Activated T-cell treated with anti-CD3 and anti-CD28 coated beads, Interleukin-2, amount 50 U/mL, for 1 hour (primary cell): ENCODE data around the gene SP6.

Source experiments
- DNase-seq: peaks from one replicate; pipeline ENCODE4 v3.0.0-alpha.2; 2020

The SP6 gene

DNA sequence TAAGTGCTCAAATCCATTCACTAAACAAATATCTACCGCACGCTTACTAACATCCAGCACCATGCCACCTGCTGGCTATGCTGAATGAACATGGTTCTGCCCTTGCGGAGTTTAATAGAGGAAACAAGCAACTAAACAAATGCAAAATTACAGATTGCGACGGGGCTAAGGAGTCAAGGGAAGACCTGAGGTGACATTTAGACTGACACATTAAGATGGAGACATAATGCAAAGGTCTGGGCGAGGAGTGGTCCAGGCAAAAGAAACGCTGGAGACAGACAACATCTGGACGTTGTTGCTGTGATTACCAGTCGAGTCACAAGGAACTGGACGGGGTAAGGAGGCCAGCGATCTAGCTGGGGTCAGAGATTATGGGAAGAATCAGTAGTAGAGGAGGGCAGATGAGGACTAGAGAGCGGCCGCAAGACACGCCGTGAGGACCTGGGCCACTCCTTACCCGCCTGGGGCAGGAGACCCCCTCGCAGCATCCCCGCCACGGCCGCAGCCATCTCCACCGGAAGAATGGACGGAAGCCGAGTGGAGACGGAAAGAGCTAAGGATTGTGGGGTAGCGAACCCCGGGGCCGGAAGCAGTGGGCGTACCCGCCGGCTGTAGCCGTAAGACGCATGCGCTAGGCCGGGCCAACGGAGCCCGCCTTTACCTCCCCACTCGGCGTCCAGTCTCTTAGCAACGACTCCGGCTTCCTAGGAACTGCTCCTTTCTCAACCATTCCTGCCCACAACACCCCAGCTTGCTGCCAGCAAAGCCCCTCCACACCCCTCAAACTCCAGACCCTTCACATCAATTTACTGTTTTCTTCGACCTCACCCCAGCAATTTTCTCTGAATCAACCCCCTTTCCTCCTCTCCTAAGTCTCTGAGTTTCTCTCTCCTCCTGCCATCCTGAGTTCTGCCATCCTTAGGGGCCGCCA lies 19.7 kb downstream of the SP6 start, which contains the start of the genes LRRC46 and MRPL10:
Gene LRRC46 (plus strand): TSS at position 668 of the 931 bp plus-strand sequence. CDS start 320 bp downstream, outside the sequence.
Gene MRPL10 (minus strand): TSS at position 539 of the 931 bp plus-strand sequence. CDS start 30 bp downstream, at position 509.
- peak; percentile 90 for DNase-seq

- no peak for DNase-seq
Measured at GRCh38 chr17:47830396-47831002, 20.5 kb downstream of the SP6 start.

DNA sequence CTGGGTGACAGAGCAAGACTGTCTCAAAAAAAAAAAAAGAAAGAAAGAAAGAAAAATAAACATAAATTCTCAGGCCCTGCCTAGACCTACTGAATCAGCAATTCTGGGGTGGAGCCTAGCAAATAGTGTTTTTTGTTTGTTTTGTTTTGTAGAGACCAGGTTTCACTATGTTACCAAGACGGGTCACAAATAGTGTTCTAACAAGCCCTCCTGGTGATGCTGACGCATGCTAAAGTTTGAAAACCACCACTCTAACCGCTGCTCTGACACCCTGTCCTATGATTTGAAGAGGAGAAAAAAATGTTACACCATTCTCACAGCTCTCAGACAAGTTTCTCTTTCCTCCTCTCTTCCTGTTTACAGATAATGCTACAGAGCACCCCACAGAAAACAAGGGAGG lies 21.1 kb downstream of the SP6 start:
- DNase-seq = no peak

DNA sequence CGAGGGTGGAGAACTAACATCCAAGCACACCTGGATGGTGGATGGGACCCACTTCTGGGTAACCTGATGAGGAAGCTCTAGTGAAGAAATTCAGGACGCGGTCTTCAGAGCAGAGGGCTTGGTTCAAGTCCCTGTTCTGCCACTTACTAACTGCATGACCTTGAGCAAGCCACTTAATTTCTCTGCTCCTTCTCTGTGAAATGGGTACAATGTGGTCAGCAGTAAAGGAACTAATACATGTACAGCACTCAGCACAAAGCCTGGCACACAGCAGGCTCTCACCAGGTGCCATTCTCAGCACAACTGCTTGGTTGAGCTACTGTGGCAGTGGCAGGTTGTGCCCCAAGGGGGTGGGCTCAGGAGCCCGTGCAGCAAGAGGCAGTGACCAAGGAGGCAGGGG lies 27.4 kb downstream of the SP6 start:
- no peak for DNase-seq

DNA sequence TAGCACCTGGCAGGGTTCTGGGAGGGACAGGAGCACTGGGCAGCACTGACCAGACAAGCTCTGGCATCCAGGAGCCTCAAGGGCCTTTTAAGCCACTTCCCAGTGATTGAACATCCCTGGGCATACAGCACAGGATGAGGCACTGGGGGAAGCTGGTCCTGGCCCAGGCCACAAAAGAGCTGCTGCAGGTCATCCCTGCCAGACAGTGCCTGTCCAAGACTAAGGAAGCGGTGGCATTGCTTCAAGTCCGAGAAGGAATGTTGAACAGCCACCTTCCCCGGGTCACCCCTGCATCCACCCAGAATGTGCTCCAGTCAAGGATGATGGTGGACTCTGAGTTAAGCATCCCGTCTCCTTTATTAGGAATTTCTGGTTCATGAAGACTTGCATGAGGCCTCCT lies 28.2 kb downstream of the SP6 start:
- no peak for DNase-seq

- peak; percentile 77 for DNase-seq
Measured at GRCh38 chr17:47821424-47822391, 29.3 kb downstream of the SP6 start, which contains the start of gene OSBPL7. Gene OSBPL7 (minus strand): TSS chr17:47821794. CDS start chr17:47820278, 1,516 bp downstream.

DNA sequence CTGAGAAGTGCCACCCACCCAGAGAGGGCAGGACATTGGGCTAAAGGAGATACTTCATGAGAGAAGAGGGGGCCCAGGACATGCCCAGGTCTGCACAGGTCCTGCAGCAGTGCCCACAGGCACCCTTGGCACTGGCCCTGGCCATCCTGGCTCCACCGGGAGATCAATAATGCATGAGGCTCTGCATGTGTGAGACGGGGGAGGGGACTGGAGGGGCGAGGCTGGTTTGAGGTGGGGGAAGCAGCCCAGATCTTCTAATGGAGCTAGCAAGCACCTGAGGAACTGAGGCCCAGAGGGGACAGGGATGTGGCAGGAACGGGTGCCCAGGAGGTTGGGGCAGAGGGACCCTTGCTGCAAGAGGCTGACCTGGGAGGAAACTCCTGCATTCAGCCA lies 29.9 kb downstream of the SP6 start:
- no peak for DNase-seq

DNA sequence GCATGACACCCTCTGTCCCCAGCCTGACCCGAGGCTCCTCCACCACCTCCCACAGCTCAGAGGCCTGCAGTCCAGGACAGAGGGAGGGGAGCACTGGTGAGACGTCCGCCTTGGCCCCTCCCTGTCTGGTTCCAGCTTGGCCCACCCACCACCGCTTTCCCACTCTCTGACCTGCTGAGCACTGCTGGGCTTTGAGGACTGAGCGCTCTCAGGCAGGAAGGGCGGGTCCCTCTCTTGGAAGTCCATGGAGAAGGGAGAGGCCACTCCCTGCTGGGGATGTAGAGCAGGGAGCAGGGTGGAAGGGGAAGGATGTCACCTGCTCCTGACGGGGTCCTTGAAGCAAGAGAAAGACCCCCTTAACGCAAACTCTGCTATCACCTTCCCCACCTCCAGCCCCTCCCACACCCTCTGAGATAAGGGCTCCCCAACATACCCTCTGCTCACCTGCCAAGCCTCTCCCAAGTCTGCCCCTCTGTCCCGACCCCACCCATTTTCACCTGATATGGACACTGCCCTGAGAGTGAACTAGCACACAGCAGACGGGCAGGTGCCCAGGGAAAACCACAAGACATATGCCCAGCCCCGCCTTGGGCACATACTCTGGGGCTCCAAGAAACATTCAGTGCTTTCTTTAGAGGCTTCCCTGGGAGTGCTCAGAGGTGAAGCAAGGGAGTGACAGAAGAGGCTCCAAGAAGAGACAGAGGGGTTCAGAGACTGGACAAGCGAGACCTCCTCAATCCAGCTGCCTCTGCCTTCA lies 30.8 kb downstream of the SP6 start:
- DNase-seq = no peak

GRCh38 chr17:47819475-47819874 lies 31.5 kb downstream of the SP6 start:
- no peak for DNase-seq

DNA sequence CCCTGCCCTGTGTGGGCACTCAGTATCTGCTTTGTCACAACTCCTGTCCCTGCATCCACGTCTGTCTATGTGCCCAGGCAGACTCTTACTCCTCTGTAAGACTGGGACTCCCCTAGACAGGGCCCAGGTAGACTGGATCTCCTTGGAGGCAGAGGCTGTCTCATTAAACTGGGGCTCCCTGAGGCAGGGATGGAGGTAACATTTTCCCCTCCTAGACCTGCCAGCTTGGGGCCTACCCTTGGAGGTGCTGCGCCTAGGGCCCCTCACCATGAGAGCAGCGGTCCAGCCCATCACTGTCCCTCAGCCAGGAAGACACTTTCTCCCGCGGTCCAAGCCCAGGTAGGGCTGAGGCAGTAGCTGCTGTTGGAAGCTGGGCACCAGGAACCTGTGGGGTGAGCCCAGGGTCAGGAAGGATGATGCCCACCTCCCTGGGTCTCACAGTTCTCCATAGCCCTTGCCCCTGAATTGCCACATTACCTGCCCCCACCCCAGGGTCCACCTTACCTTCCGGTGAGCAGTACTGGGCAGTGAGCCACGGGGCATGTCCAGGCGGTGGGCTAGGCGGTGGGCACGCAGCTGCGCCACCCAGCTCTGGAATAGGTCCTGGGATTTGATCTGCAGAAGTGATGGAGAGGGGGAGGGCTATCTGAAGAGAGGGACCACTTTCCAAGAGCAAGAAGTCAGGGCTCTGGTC lies 32.8 kb downstream of the SP6 start:
- no peak for DNase-seq

DNA sequence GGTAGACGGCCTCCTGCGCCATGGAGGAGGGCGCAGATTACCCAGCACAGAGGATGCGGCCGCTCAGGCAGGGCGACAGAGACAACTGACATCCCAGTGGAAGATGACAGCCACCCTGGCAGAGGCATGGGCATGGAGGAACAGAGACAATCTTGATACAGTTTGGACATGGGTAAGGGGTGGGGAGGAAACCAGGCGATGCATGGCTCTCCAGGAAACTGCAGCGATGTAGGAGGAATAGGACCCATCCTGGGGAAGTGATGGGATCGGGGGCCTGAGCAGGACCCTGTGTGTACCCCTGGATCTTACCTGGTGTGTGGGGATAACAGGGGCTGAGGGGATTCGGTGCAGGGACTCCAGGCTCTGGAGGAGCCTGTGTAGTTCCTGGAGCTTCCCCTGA lies 34.0 kb downstream of the SP6 start:
- DNase-seq = no peak

- no peak for DNase-seq
Measured at GRCh38 chr17:47816111-47816735, 34.7 kb downstream of the SP6 start.

- DNase-seq = no peak
Measured at GRCh38 chr17:47815106-47815918, 35.7 kb downstream of the SP6 start.

DNA sequence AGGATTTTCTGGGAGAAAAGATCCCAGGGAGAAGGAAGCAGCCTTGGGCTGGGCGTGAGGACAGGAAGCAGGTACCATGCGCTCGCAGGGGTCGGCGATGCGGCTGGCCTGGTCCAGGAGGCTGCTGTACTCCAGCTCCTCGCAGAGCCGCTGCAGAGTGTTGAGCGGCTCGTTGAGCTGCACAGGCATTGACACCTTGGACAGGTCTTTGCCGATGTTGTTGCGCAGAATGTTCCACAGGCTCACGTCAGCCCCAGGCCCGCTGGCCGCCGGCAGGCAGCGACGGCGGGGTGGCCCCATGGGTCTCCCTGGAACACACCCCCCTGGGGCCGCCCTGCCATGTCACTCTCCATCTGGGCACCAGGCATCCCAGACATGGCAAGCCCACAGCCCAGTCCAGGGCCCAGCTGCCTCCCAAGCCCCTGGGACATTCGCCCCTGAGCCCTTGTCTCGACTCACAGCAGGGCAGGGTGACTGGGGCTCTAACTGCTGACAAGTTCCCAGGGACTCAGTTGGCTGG lies 37.4 kb downstream of the SP6 start:
- peak; percentile 8 for DNase-seq

DNA sequence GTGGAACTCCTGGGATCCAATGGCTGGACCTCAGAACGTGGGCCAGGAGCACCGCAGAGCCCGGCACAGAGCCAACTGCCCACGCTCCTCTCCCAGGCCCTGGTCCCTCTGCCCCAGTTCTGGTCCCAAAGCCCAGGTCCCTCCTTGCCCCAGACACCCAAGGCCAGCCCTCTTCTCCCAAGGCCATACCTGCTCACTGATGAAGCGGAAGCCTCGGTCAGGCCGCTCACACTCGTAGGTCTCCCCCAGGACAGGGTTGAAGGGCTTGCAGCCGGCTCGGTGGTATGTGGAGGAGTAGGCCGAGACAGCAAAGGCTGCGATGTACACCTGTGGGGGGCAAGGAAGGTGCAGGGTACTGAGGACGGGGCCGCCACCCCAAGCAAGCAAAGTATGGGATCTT lies 37.9 kb downstream of the SP6 start:
- peak; percentile 7 for DNase-seq

- DNase-seq = peak; percentile 8
Measured at GRCh38 chr17:47812146-47812920, 38.6 kb downstream of the SP6 start.

DNA sequence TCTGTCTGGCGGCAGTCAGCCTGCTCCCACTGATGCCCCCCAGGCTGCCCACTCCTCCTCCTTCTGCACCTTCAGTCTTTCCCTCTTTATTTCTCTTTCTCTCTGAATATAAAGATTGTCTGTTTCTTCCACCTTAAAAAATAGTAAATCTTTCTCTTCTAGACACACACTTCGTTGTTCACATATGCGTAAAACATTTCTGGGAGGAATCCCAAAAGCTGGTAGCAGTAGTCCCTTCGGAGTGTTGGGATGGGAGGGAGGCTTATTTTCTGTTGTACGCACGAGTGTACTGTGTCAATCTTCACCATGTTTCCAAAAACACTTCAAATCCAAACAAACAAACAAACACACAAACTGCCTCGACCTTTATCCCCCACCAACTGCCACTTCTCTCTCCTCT lies 39.3 kb downstream of the SP6 start:
- no peak for DNase-seq

GRCh38 chr17:47810901-47811635 lies 39.9 kb downstream of the SP6 start:
- no peak for DNase-seq
